Endothelial cell of umbilical vein (primary cell): Measurements from ENCODE around the gene GJA1.

Experiments used
- MYC ChIP-seq: IDR thresholded peaks from one replicate; pipeline ENCODE4 v1.6.1; 2011; ENCODE audit warnings: mild to moderate bottlenecking, low read depth, low read length
- TF ChIP-seq, protein P1 (sequence below), 2 donors: IDR thresholded peaks; 1 replicate in 1 of 2; 2 replicates in 1 of 2; pipeline ENCODE4 v1.5.1; 2011; ENCODE audit warnings: low read length in 2 of 2, mild to moderate bottlenecking in 2 of 2, moderate library complexity in 2 of 2, control low read depth in 1 of 2, inconsistent platforms in 1 of 2, low read depth in 1 of 2; ENCODE audit not compliant: insufficient read depth in 1 of 2; ENCODE audit errors: extremely low read depth in 1 of 2
- TF ChIP-seq, protein P2 (sequence below): IDR thresholded peaks from 2 replicates; pipeline ENCODE4 v1.6.1; 2011; ENCODE audit not compliant: insufficient read depth, insufficient read length

DNA sequence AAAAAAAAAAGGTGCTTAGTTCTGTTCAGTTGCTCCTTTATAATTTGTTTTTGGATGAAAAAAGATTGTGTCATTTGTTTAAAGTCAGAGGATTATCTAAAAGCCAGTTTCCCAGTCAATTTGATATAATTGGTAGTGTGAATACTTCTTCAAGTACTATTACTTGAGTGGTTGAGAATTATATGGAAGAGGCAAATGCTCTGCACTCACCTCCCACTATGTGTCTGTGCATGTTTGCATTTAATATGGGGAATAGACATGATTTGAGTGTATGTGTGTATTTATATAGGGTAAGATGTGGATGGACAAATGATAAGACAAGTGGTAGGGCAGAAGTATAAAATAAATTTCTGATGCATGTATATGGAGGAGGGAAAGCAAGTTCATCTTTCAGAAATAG is 15.8 kb downstream of the GJA1 start:
- TF ChIP-seq, protein P1, sequence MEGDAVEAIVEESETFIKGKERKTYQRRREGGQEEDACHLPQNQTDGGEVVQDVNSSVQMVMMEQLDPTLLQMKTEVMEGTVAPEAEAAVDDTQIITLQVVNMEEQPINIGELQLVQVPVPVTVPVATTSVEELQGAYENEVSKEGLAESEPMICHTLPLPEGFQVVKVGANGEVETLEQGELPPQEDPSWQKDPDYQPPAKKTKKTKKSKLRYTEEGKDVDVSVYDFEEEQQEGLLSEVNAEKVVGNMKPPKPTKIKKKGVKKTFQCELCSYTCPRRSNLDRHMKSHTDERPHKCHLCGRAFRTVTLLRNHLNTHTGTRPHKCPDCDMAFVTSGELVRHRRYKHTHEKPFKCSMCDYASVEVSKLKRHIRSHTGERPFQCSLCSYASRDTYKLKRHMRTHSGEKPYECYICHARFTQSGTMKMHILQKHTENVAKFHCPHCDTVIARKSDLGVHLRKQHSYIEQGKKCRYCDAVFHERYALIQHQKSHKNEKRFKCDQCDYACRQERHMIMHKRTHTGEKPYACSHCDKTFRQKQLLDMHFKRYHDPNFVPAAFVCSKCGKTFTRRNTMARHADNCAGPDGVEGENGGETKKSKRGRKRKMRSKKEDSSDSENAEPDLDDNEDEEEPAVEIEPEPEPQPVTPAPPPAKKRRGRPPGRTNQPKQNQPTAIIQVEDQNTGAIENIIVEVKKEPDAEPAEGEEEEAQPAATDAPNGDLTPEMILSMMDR (IDR thresholded peaks at IDR 0.05; ENCODE audit: extremely low read depth in 1 of 2, insufficient read depth in 1 of 2, low read depth in 1 of 2, low read length in 2 of 2) = no peak
- TF ChIP-seq MYC = no peak
- TF ChIP-seq, protein P2, sequence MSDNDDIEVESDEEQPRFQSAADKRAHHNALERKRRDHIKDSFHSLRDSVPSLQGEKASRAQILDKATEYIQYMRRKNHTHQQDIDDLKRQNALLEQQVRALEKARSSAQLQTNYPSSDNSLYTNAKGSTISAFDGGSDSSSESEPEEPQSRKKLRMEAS = no peak
